SK-MEL-5 (cell line): ENCODE results near the gene SLC17A5. TPM values are rescaled to one million over a fixed set of nuclear protein-coding genes. Genes with fewer than 3 reads are reported as not detected.
"Not testable (repeated sequence)": the region's sequence is repeated elsewhere in the genome, so short reads cannot be mapped to it uniquely, and the experiment has no call there.

Experiments
- DNase-seq: peaks from one replicate; pipeline ENCODE4 v3.0.0-alpha.2; 2016; ENCODE audit warnings: low read depth, low spot score
- in situ Hi-C: cut with HindIII; loops from 2 replicates; pipeline ENCODE4 v1.10.0; 2016; ENCODE audit warnings: low sequenced_read_pairs, high pct_unique_total_duplicates, low pct_unique_long_range_greater_than_20kb
- total RNA-seq: library from RNA; depleted of rRNA; stranded (reverse); fragments of >200 nt; shearing (Covaris generic); gene quantifications from 2 replicates; pipeline ENCODE4 v1.2.3, GENCODE V29; 2014

The SLC17A5 gene
- total RNA-seq, 1 experiment from 2014 or later, result 24.9 TPM

GRCh38 chr6:73637404-73637803 is 16.4 kb downstream of the SLC17A5 start:
- in situ Hi-C loops, result no loop called here
- DNase-seq, result no peak

DNA sequence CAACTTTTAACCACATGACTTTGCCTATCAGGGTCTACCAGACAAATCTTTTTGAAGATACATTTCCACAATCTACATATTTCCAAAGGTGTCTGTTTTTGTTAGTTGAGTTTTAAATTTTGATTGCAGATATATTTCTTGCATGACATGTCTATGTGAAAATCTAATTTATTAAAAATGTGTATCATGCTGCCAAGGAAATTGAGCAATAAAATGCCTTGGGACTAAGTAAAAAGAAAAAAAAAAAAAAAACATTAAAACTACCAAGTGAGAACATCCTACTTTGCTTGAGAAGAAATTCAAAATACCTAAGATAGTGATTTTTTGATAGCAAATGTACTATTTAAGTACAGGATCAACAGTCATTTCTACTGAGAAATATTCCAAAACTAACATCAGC is 17.7 kb downstream of the SLC17A5 start:
- in situ Hi-C loops, result no loop called here
- no peak for DNase-seq

GRCh38 chr6:73632346-73632745 is 21.4 kb downstream of the SLC17A5 start:
- DNase-seq, result no peak
- in situ Hi-C loops, result no loop called here

GRCh38 chr6:73631849-73632248 is 21.9 kb downstream of the SLC17A5 start:
- in situ Hi-C loops, result no loop called here
- no peak for DNase-seq

- in situ Hi-C loops, result no loop called here
- DNase-seq, result no peak
Observed at GRCh38 chr6:73630401-73630800, 23.4 kb downstream of the SLC17A5 start.

DNA sequence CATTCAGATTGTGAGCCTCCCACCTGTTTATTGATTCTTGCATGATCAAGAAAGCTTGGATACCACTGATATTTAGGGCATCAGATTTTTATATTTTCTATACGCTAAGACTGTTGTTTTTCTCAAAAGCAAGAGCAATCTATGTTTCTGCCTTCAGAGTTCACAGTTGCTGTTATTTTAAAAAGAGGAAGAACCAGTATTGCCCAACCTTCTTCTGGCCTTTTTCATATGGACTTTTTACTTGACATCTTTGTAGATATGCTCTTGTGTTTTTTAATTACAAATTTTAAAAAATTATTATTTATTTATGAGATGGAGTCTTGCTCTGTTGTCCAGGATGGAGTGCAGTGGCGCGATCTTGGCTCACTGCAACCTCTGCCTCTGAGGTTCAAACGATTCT is 28.9 kb downstream of the SLC17A5 start:
- DNase-seq, result no peak
- in situ Hi-C loops, result no loop called here

- DNase-seq, in situ Hi-C loops: not testable (repeated sequence)
Observed at GRCh38 chr6:73623480-73623879, 30.3 kb downstream of the SLC17A5 start.

DNA sequence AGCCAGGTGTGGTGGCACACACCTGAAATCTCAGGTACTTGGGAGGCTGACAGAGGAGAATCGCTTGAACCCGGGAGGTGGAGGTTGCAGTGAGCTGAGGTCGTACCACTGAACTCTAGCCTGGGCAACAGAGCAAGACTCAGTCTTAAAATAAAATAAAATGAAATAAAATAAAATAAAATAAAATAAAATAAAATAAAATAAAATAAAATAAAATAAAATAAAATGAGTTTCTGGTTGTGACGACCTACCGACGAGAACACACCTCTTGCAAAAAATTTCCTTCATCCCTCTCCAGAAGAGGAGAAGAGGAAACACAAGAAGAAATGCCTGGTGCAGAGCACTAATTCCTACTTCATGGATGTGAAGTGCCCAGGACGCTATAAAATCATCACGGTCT is 35.7 kb downstream of the SLC17A5 start:
- in situ Hi-C loops, result not testable (repeated sequence)

GRCh38 chr6:73614802-73615201 is 39.0 kb downstream of the SLC17A5 start:
- in situ Hi-C loops, result no loop called here

More for the DNA sequence above, 35.7 kb downstream of the SLC17A5 start:
- DNase-seq, result not testable (repeated sequence)

GRCh38 chr6:73613806-73614536 is 39.8 kb downstream of the SLC17A5 start:
- in situ Hi-C loops, result no loop called here
- no peak for DNase-seq

More at GRCh38 chr6:73614802-73615201, 39.0 kb downstream of the SLC17A5 start:
- no peak for DNase-seq

- in situ Hi-C loops, result no loop called here
- no peak for DNase-seq
Observed at GRCh38 chr6:73612611-73613010, 41.2 kb downstream of the SLC17A5 start.

DNA sequence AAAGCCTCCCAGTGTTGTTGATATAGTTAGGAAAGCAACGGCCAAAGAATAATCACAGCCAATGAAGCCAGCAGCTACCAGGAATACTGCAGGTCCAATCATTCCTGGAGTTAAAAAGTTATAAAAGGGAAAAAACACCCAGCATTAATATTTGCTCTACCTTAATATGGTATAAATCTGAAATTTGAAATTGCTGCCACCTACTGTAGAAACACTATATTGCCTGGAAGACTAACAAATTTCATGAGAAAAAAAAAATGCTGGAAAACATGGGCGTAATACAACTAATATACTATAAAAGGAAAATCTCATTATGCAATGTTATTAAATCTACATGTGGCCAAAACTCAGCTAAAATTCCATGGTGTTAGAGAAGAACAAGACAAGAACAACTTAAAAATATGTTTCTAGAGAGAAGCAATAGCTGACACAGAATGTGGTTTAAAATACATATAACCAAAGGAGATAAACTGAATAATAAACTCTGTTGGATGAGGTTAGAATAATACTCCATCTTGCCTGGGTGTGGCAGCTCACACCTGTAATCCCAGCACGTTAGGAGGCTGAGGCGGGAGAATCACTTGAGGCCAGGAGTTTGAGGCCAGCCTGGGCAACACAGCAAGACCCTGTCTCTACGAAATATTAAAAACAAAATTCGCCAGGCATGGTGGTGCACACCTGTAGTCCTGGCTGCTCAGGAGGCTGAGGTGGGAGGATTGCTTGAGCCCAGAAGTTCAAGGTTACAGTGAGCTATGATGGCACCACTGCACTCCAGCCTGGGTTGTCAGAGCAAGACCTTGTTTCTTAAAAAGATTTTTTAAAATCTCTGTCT is 43.1 kb downstream of the SLC17A5 start:
- in situ Hi-C loops, result no loop called here

GRCh38 chr6:73608761-73609160 is 45.0 kb downstream of the SLC17A5 start:
- in situ Hi-C loops, result no loop called here
- DNase-seq, result no peak

More for the DNA sequence above, 43.1 kb downstream of the SLC17A5 start:
- DNase-seq, result peak; percentile 60

DNA sequence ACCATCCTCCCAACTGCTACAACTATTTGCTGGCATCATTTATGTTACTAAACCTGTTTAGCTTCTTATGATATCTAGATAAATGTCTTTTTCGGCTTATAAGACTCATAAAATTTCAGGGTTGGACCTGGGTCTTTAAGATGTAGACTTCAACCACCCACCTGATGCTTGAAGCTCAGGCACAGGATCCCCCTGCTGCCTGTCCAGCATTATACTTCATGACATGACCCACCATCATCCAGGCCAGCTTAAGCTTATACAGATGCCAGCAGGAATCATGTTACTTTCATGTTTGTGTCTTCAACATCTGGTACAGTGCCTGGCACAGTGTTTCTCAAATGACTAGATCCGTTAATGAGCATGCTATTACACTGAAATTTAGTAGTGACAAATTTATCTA is 47.4 kb downstream of the SLC17A5 start:
- peak; percentile 14 for DNase-seq
- in situ Hi-C loops, result no loop called here

DNA sequence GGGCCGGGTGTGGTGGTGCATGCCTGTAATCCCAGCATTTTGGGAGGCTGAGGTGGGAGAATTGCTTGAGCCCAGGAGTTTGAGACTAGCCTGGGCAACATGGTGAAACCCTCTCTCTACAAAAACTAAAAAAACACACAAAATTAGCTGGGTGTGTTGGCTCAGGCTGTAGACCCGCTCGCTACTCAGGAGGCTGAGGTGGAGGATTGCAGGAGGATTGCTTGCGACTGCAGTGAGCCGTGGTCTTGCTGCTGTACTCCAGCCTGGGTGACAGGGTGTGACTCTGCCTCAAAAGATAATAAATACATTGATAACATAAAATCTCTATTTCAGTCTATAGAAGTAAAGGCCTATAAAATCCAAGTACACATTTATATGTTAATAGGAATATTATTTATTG is 49.3 kb downstream of the SLC17A5 start:
- in situ Hi-C loops, result no loop called here

GRCh38 chr6:73604020-73604419 is 49.8 kb downstream of the SLC17A5 start:
- in situ Hi-C loops, result no loop called here
- no peak for DNase-seq

More for the DNA sequence above, 49.3 kb downstream of the SLC17A5 start:
- no peak for DNase-seq

DNA sequence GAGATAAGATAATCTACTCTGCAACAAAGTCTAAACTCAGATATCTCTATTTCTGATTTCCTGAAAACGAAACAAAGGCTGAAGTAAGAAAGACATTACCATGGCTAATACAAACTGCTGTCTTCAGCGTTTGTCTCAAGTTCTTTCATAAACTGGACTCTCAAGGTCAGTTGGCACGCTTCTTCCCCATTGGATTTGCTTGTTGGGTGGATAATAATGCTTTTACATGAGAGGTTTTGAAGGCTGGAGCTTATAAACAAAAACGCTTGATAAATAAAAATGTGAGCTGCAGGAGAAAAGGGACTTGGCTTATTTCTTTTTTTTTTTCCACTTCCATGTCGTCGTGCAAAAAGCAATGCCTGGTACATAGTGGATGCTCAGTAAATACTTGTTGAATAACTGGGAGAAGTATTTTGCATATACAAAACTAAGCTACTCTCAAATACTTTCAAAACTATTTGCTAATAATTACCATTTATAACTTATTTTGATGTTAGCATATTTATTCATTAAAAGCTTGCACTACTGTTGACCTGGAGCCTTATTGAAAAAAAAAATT is 67.3 kb downstream of the SLC17A5 start:
- peak; percentile 43 for DNase-seq
- in situ Hi-C loops, result no loop called here

- in situ Hi-C loops, result no loop called here
- DNase-seq, result peak; percentile 85
Observed at GRCh38 chr6:73585566-73586415, 68.0 kb downstream of the SLC17A5 start.
